AG09309 (cell line): ENCODE measurements around the gene ROR2.

Experiments
- DNase-seq: peaks from one replicate; pipeline ENCODE4 v3.0.0-alpha.2; 2010; ENCODE audit warnings: low read depth
- H3K4me3 ChIP-seq: 2 replicates; pipeline ENCODE4 v1.5.1; 2011; ENCODE audit warnings: mild to moderate bottlenecking, low read depth, low read length, moderate library complexity; ENCODE audit not compliant: control insufficient read depth
- TF ChIP-seq, protein P1 (sequence below): IDR thresholded peaks from 2 replicates; pipeline ENCODE4 v1.5.1; 2011; ENCODE audit warnings: mild to moderate bottlenecking, low read depth, low read length, inconsistent platforms; ENCODE audit not compliant: insufficient read depth, control insufficient read depth; ENCODE audit errors: missing control alignments

The ROR2 gene

DNA sequence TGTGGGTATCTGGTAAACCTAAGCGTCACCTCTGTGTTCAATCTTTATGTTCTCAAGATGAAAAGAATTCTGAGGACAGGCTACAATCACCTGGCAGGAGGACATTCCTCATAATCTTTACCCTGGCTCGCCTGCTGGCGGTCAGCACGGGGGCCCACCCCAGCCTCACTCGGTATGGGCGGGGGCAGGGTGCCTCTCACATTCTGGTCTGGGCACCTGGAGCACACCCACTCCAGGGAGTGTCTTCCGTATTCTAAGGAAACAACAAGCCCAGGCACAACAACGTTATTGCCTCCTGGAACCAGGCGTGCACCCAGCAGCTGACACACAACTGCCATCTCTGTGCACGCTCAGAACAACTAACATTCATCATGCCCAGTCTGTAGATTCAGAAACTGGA, 179.8 kb downstream of the ROR2 start:
- DNase-seq = no peak
- TF ChIP-seq, protein P1, sequence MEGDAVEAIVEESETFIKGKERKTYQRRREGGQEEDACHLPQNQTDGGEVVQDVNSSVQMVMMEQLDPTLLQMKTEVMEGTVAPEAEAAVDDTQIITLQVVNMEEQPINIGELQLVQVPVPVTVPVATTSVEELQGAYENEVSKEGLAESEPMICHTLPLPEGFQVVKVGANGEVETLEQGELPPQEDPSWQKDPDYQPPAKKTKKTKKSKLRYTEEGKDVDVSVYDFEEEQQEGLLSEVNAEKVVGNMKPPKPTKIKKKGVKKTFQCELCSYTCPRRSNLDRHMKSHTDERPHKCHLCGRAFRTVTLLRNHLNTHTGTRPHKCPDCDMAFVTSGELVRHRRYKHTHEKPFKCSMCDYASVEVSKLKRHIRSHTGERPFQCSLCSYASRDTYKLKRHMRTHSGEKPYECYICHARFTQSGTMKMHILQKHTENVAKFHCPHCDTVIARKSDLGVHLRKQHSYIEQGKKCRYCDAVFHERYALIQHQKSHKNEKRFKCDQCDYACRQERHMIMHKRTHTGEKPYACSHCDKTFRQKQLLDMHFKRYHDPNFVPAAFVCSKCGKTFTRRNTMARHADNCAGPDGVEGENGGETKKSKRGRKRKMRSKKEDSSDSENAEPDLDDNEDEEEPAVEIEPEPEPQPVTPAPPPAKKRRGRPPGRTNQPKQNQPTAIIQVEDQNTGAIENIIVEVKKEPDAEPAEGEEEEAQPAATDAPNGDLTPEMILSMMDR = no peak
- no peak overlapping the region for H3K4me3 ChIP-seq

DNA sequence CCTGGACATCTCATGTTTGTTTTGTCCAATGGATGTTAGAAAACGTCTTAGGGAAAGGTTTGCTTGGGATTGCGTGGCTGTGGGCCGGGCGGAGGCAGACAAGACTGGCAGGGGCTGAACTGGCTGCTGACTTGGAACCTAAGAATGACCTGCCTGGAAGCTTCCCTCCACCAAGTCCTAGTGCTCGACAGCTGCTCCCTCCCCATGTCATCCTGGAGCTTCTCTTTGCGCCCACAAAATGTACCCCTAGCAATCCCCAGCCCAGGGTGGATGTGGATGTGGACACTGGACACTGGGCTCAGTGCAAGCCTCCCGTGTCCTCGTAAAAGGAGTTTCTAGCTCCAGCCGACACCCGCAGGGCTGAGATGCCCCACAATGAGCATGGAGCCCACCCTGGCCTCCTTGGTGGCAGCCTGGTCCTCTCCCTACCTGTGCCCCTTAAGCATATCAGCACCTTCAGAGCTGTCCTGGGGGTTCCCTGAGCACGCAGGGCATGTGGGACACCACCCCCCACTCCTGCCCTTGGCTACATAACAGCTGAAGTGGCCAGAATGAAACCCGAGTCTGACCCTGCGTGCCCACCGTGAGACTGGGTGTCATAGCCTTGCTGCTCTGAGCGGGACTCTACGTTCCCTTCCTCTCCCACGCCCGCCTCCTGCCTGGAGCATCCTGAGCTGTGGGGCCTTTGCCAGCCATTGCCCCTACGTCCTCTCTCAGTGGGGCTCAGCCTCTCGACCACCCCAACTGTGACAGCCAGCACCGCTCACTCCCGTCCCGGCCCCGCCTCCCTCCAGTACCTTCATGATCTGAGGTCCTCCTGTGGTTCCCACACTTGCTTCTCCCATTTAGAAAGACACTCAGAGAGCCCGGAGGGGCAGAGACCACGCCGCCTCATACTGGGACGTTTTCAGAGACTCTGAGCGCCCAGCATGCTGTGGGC, 180.8 kb downstream of the ROR2 start:
- no peak overlapping the region for H3K4me3 ChIP-seq
- TF ChIP-seq, protein P1 = no peak
- no peak for DNase-seq

DNA sequence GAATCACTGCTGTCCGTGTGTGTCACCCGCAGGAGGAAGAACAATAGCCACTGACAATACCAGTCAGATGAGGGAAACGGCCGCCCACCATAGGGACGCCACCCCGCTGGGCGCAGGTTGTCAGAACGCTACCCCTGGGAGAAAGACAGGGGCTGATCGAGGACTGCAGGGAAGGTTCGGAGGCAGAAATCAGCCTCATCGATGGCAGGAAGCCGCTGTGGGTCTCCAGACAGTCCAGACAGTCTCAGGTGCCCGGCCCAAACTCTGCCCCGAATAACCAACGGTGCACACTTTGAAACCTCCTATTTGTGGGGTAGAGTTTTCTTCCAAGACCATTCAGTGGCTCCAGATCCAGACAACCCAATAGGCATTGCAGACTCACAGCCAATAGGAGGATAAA, 181.5 kb downstream of the ROR2 start:
- no peak overlapping the region for H3K4me3 ChIP-seq
- no peak for DNase-seq
- TF ChIP-seq, protein P1 = no peak

DNA sequence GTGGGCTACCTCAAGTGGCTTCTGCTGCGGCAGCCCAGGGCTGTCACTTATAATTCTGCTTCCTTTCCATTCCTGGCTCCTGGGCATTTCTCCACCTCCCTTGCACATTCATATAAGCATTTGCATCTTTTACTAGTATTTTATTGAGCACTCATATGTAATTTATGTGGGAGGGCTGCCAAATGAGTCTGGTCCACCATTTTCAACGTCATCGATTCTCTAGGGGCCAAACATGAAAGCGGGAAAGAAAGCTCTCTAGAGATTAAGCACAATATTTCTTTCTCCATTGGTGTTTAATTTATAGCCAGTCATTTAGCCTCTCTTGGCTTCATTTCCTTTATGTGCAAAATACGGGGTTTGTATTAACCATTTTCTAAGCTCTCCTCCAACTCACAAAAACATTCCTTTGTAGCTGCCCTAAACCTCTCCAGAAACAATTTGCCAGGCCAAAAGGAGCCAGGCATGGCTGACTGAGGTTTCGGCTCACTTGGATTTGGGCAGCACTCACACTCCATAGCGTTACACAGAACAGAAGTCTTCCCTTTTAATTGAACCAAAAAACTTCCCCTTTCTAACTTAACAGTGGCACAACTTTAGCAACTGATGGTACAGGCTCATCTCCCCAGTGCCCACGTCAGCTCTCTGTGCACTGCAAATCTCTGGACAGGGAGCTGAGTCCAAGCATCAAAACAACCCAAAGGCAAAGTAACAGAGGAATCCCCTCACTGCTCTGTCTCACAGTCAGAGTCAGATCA, 183.5 kb downstream of the ROR2 start:
- DNase-seq = no peak
- TF ChIP-seq, protein P1 = no peak
- no peak overlapping the region for H3K4me3 ChIP-seq

DNA sequence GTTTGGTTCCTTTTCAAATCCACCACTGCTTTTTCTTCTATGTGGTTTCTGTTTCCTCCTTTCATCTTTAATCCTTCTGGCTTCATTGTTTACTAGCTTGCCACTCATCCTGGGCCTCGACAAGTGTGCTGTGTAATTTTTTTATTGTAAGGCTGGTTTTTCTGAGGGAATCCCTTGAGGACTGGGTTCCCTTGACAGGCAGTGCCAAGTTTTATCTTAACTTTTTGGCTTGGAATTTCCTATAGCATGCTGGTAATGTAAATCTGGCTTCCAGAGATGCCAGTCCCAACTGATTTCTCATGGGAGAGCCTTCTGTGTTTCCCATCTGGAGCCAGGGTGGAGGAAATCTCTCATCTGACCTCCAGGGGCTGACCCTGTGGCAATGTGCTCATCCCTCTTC, 184.7 kb downstream of the ROR2 start:
- no peak for DNase-seq
- no peak overlapping the region for H3K4me3 ChIP-seq
- TF ChIP-seq, protein P1 = no peak

DNA sequence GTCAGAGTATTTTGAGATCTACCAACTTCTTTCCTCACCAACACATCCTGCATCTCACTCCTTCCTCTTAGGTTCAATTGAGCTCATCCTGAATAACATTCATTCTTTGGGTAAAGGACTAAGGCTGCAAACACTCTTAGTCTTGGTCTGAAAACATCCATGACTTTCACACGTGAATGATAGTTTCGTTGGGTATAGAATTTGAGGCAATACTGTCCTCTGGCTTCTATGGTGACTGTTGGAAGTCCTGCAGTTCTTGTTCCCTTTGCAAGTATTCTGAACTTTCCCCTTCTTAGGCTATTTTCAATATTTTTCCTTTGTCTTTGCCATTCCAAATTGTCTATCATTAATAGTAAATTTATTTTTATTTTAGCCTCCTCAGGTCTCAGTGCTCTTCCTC, 185.4 kb downstream of the ROR2 start:
- DNase-seq = no peak
- TF ChIP-seq, protein P1 = no peak
- H3K4me3 ChIP-seq = no peak overlapping the region
